Stimulated activated CD4-positive, alpha-beta T cell treated with anti-CD3 and anti-CD28 coated beads, Interleukin-2, amount 100 ng/mL, for 4 hours (primary cell): ENCODE data around the gene COL6A5.
"Not testable (repeated sequence)": the region's sequence is repeated elsewhere in the genome, so short reads cannot be mapped to it uniquely, and the experiment has no call there.

Experiments used
- DNase-seq: peaks from one replicate; pipeline ENCODE4 v3.0.0-alpha.2; 2020; ENCODE audit warnings: low read depth

COL6A5 gene

GRCh38 chr3:130345487-130346079 lies at the start of gene COL6A5:
Gene COL6A5, plus strand, starts transcription at chr3:130345672. Its CDS starts 27,967 bp downstream, at chr3:130373639.
- DNase-seq = no peak

- DNase-seq = no peak
Observed at GRCh38 chr3:130299531-130299930, 45.9 kb upstream of the COL6A5 start.

GRCh38 chr3:130300888-130301287 lies 44.6 kb upstream of the COL6A5 start:
- DNase-seq = no peak

GRCh38 chr3:130310109-130310508 lies 35.4 kb upstream of the COL6A5 start:
- no peak for DNase-seq

- no peak for DNase-seq
Observed at GRCh38 chr3:130312374-130312773, 33.1 kb upstream of the COL6A5 start.

GRCh38 chr3:130316169-130316568 lies 29.3 kb upstream of the COL6A5 start:
- no peak for DNase-seq

GRCh38 chr3:130323503-130323902 lies 22.0 kb upstream of the COL6A5 start:
- no peak for DNase-seq

GRCh38 chr3:130340766-130341165 lies 4.7 kb upstream of the COL6A5 start:
- DNase-seq = no peak

GRCh38 chr3:130341388-130341787 lies 4.1 kb upstream of the COL6A5 start:
- no peak for DNase-seq

- DNase-seq = no peak
Observed at GRCh38 chr3:130341882-130342281, 3.6 kb upstream of the COL6A5 start.

- no peak for DNase-seq
Observed at GRCh38 chr3:130342821-130343661, 2.4 kb upstream of the COL6A5 start.

- not testable (repeated sequence) for DNase-seq
Observed at GRCh38 chr3:130348258-130348657, 2.8 kb downstream of the COL6A5 start.

- DNase-seq = no peak
Observed at GRCh38 chr3:130354430-130354829, 9.0 kb downstream of the COL6A5 start.

GRCh38 chr3:130374033-130374432 lies 28.6 kb downstream of the COL6A5 start:
- no peak for DNase-seq

GRCh38 chr3:130374908-130375307 lies 29.4 kb downstream of the COL6A5 start:
- no peak for DNase-seq

- no peak for DNase-seq
Observed at GRCh38 chr3:130377960-130378676, 32.6 kb downstream of the COL6A5 start.

- no peak for DNase-seq
Observed at GRCh38 chr3:130378677-130379191, 33.3 kb downstream of the COL6A5 start.

- DNase-seq = no peak
Observed at GRCh38 chr3:130379274-130379673, 33.8 kb downstream of the COL6A5 start.

- no peak for DNase-seq
Observed at GRCh38 chr3:130380398-130380797, 34.9 kb downstream of the COL6A5 start.

GRCh38 chr3:130383424-130383823 lies 38.0 kb downstream of the COL6A5 start:
- no peak for DNase-seq

- no peak for DNase-seq
Observed at GRCh38 chr3:130384476-130385025, 39.1 kb downstream of the COL6A5 start.

- no peak for DNase-seq
Observed at GRCh38 chr3:130386604-130387263, 41.3 kb downstream of the COL6A5 start.
